ENCODE measurements around the gene POU2F3. TPM values are rescaled to one million over a fixed set of nuclear protein-coding genes. Genes with fewer than 3 reads are reported as not detected.

The POU2F3 gene
- total and polyA plus RNA-seq, 2 of the 13 experiments (the other 11 are each of a cell fraction or from before 2014, with no cell fraction given): not detected

- no peak for TF ChIP-seq ZEB1 (IDR thresholded peaks at IDR 0.05; ENCODE audit: insufficient replicate concordance, low read depth)
- peak; percentile 83; the same call in 1 of the 2 replicates for TF ChIP-seq NFKB2 (CRISPR knock-in tag; IDR thresholded peaks at IDR 0.05; ENCODE audit: borderline replicate concordance)
- TF ChIP-seq PITX1 (CRISPR knock-in tag; IDR thresholded peaks at IDR 0.05): 0 out of 2 replicates have a peak, but pooled peaks have one; percentile 18
- TF ChIP-seq CREB1 (IDR thresholded peaks at IDR 0.05): no peak
- no peak for TF ChIP-seq CREB1 (CRISPR knock-in tag; IDR thresholded peaks at IDR 0.05)
- no peak for TF ChIP-seq ZNF569 (CRISPR knock-in tag; IDR thresholded peaks at IDR 0.05; ENCODE audit: borderline replicate concordance)
- TF ChIP-seq ZNF782 (CRISPR knock-in tag; IDR thresholded peaks at IDR 0.05; ENCODE audit: borderline replicate concordance): no peak
- no peak for TF ChIP-seq SP140L (CRISPR knock-in tag; IDR thresholded peaks at IDR 0.05; ENCODE audit: borderline replicate concordance)
- no peak for TF ChIP-seq ZNF235 (CRISPR knock-in tag; IDR thresholded peaks at IDR 0.05; ENCODE audit: borderline replicate concordance)
- peak; percentile 51 for TF ChIP-seq GABPA (IDR thresholded peaks at IDR 0.05; ENCODE audit: low read depth, low read length)
- TF ChIP-seq GABPA (CRISPR knock-in tag; IDR thresholded peaks at IDR 0.05; ENCODE audit: low read depth): peak; percentile 68
- TF ChIP-seq ZNF260 (CRISPR knock-in tag; IDR thresholded peaks at IDR 0.05; ENCODE audit: borderline replicate concordance, low read depth): no peak
- no peak for TF ChIP-seq CEBPG (CRISPR knock-in tag; IDR thresholded peaks at IDR 0.05)
- TF ChIP-seq ZNF326 (CRISPR knock-in tag; IDR thresholded peaks at IDR 0.05; ENCODE audit: borderline replicate concordance): no peak
- peak; percentile 67; the same call in 1 of the 2 replicates for TF ChIP-seq IRX3 (CRISPR knock-in tag; IDR thresholded peaks at IDR 0.05; ENCODE audit: borderline replicate concordance, low read depth)
- no peak for TF ChIP-seq ZNF34 (CRISPR knock-in tag; IDR thresholded peaks at IDR 0.05; ENCODE audit: borderline replicate concordance)
- peak; percentile 83; the same call in 1 of the 2 replicates for TF ChIP-seq ZNF709 (CRISPR knock-in tag; IDR thresholded peaks at IDR 0.05)
- TF ChIP-seq ZNF781 (CRISPR knock-in tag; IDR thresholded peaks at IDR 0.05; ENCODE audit: borderline replicate concordance, not compliant biosample characterization): no peak
- no peak for TF ChIP-seq PBX3 (CRISPR knock-in tag; IDR thresholded peaks at IDR 0.05; ENCODE audit: borderline replicate concordance)
- no peak for TF ChIP-seq ZNF337 (CRISPR knock-in tag; IDR thresholded peaks at IDR 0.05; ENCODE audit: borderline replicate concordance, low read depth)
- no peak for TF ChIP-seq ZNF879 (CRISPR knock-in tag; IDR thresholded peaks at IDR 0.05)
- TF ChIP-seq IKZF1 (IDR thresholded peaks at IDR 0.05): no peak
- TF ChIP-seq CCDC6 (CRISPR knock-in tag; IDR thresholded peaks at IDR 0.05): peak; percentile 63; the same call in 1 of the 2 replicates
- TF ChIP-seq DMTF1 (CRISPR knock-in tag; IDR thresholded peaks at IDR 0.05): no peak
- no peak for TF ChIP-seq ATF7 (IDR thresholded peaks at IDR 0.05)
- TF ChIP-seq ATF7 (CRISPR knock-in tag; IDR thresholded peaks at IDR 0.05): no peak
Observed at GRCh38 chr11:120324932-120325810, 85.2 kb downstream of the POU2F3 start, which contains the start of gene TLCD5 (continued).
